Activated CD4-positive, alpha-beta T cell treated with anti-CD3 and anti-CD28 coated beads, Interleukin-10, Interleukin-2, amounts not matched to agents 100 ng/mL and 50 ng/mL, durations not matched to agents 16 hours and 8 hours (primary cell): ENCODE data around the gene TNNT3.
"Not testable (repeated sequence)": the region's sequence is repeated elsewhere in the genome, so short reads cannot be mapped to it uniquely, and the experiment has no call there.

Experiments
- DNase-seq: peaks from one replicate; pipeline ENCODE4 v3.0.0-alpha.2; 2020

The TNNT3 gene

DNA sequence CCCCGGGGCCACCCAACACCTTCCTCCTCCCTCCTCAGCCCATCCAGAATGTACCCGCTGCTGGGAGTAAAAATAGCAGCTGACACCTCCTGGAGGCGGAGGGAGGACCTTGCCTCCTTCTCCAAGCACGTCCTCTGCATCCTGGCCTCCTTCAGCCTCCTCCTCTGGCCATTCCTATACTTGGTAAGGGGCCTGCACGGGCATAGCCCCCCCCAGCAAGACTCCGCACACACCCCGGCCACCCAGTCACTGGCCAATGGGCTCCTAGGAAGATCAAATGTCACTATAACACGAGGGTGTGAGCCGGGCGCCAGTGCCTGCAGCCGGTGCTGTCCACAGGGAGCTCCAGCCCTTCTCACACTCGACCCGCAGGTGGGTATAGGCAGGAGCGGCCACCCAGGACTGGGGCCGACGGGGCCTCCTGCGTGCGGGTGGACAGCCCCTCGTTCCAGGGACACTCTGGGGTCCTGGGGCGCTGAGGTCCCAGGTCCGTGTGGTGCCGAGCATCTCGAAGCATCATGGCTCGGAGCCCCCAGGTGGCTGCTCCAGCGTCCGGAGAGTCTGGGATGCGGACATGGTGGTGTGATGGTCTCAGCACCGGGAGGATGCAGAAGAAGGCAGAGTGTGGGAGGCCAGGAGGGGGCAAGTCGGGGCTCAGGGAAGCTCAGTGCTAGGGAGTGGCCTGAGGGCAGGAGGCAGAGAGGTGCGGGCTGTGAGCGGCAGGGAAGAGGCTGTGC lies at the start of gene TNNT3:
Gene TNNT3, plus strand, starts transcription at position 313 of the 737 bp plus-strand sequence. CDS start 3,172 bp downstream, outside the sequence.
- DNase-seq = no peak

DNA sequence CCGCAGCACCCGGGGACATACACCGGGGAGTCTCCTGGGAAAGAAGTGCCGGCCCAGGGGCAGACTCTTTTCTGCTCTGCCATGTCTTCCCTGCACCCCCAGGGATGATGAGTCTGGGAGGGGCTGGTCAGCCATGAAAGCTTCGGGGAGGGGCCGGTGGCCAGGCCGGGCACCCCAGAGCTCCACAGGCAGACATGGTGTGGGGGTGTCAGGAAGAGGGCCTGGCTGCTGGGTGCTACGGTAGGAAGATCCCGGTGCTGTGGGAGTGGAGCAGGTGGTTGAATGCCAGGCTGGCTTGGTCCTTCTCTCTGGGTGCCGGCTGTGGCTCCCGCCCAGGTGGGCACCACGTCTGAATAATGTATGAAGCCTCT lies 49.2 kb upstream of the TNNT3 start:
- no peak for DNase-seq

DNA sequence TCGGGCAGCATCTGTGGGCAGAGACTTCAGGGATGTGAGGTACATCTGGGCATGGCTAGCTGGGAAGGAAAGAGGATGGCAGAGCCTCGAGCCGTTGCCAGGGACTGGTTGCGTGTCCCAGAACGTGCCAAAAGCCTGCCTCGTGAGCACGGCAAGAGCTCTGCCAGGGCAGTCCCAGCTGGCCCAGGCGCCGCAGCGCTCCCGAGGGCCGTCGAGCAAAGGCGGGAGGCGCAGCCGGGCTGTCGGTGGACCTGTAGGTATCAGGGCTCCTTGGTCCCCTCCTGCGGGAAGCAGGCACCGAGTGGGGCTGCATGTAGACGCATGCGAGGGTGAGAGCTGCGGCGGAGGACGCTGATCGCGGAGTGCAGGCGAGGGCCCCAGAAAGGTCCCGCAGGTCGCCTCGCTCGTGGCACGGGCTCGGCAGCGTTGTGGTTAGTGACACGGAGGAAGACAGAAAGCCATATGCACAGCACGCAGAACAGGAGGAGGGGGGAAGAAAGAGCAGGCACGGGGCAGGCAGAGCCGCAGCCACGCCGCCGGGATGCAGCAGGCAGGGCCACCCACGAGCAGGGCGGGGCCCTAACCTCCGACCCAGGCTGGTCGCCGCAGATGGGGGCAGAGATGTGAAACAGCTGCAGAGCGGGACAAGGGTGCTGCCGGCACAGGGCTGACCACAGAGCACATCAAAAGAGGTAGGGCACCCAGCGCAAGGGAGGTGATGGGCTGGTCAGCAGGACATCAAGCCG lies 48.6 kb upstream of the TNNT3 start:
- peak; percentile 32 for DNase-seq

- DNase-seq = no peak
Observed at GRCh38 chr11:1871531-1871930, 48.0 kb upstream of the TNNT3 start.

DNA sequence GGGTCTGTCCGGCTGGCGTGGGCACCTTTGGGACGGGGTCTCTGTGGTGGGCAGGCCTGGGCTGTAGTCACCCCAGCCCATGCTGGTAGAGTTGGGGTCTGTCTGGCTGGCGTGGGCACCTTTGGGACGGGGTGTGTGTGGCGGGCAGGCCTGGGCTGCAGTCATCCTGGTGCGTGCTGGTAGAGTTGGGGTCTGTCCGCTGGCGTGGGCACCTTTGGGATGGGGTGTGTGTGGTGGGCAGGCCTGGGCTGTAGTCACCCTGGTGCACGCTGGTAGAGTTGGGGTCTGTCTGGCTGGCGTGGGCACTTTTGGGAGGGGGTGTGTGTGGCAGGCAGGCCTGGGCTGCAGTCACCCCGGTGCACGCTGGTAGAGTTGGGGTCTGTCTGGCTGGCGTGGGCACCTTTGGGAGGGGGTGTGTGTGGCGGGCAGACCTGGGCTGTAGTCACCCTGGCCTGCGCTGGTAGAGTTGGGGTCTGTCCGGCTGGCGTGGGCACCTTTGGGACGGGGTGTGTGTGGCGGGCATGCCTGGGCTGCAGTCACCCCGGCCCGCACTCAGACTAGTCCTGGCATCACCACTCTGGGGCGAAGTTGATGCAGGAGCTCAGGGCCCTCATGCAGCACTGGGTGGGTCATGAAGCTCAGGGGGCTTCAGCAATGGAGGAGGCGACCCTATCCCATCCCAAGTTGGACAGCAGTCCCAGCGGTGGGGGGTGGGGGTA lies 47.1 kb upstream of the TNNT3 start:
- no peak for DNase-seq

GRCh38 chr11:1873048-1873812 lies 46.3 kb upstream of the TNNT3 start:
- DNase-seq = no peak

- DNase-seq = not testable (repeated sequence)
Observed at GRCh38 chr11:1873813-1874150, 45.7 kb upstream of the TNNT3 start.

- not testable (repeated sequence) for DNase-seq
Observed at GRCh38 chr11:1874441-1875092, 44.9 kb upstream of the TNNT3 start.

DNA sequence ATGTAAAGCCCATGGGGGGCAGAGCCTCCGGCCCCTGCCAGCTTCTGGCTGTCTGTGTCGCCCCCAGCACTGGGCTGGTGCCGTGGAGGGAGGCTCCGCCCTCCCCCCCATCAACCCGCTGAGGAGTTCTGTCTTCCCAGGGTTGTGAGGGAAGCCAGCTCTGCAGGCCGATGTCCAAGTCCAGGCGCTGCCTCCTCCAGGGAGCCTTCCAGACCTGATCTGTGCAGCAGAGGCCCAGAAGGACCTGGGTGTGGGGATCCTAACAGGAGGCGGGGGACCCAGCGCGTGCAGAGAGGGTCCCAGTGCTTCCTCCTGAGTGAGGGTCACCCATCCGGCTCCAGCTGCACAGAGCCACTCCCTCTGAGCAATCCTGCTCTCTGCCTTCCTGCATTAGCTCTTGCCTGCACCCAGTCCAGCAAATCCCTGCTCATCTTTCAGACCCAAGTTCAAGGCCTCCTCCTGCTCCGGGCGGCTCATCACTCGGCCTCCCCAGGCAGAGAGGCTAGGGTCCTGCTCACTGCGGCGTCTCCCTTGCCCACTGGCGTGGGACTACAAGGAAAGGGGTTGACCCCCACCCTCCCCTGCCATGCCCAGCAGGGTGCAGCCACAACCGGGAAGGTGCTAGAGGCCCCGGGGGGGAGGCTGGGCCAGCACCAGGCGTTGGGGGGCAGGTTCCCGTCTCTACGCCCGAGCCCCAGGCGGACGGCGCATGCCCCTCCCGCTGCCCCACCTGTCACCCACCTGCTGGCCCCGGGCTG lies 44.2 kb upstream of the TNNT3 start:
- DNase-seq = no peak

- DNase-seq = not testable (repeated sequence)
Observed at GRCh38 chr11:1875851-1876301, 43.6 kb upstream of the TNNT3 start.

DNA sequence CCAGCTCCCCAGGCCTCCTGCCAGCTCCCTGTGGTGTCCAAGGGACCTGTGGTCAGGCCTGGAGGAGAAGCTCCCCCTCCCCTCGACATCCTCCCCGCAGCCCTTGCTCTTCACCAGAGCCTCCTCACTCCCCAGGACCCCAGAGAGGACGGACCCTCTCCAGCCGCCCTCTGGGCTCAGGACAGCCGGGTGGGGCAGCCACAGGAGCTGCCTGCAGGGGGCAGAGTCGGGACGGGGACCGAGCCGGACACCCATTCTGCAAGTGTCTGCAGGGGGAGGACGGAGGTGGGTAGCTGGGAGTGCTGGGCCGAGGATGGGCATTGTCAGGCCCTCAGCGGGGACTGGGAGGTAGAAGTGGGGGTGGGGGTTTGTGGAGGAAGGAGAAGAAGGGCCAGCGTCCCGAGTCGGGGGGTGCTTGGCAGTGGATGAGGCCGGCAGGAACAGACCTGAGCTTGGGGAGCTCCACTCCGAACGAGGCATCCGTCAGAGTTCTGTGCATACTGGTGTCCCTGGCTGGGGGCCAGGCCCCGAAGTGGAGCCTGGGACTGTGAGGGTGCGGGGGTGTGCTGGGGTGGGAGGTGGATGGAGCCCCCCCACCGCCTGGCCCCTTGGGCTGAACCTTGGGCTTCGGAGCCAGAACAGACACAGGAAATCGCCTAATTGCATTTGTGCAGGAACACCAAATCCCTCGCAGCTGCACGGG lies 43.0 kb upstream of the TNNT3 start:
- no peak for DNase-seq

DNA sequence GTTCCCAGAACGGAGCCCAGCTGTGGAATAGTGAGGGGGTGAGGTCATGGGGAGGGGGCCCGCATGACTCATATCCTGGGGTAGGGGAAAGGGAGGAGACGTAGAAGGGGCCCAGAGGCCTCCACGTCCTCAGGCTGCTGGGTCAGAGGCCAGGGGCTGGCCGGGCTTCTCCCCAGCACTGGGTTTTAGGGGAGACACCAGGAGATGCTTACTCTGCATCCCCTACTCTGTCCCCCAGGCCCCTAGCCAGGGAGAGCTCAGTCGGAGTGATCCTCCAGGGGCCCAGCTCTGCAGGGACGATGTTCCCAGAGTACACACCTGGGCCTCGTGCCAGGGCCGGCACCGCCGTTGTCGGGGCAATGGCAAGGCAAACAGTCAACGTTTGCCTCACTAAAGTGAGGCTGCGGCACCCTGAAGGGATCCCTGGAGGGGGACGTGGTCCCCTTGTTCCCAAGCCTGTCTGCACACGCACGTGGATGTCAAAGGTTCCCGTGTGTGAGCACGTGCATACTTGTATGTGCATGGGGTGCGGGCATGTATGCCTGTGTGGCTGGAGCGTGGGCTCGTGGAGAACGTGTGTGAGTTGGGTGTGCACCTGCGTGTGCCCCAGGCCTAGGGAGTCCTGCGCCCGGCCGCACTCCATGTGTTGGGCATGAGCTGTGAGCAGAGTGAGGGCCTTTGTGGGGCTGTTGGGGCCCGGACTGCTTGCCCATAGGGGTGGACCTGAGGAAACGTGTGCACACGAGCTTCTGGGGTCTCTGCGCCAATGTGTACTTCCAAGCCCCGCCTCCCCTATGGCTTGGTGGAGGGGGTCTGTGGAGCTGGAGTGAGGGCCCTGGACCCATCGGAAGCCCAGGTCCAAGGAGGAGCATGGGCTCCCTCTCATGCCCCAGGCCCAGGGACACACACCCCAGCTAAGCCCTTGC lies 42.0 kb upstream of the TNNT3 start:
- DNase-seq = no peak

GRCh38 chr11:1878137-1879031 lies 41.1 kb upstream of the TNNT3 start:
- DNase-seq = no peak

- no peak for DNase-seq
Observed at GRCh38 chr11:1879342-1879940, 40.1 kb upstream of the TNNT3 start.

- no peak for DNase-seq
Observed at GRCh38 chr11:1879941-1880720, 39.4 kb upstream of the TNNT3 start.

DNA sequence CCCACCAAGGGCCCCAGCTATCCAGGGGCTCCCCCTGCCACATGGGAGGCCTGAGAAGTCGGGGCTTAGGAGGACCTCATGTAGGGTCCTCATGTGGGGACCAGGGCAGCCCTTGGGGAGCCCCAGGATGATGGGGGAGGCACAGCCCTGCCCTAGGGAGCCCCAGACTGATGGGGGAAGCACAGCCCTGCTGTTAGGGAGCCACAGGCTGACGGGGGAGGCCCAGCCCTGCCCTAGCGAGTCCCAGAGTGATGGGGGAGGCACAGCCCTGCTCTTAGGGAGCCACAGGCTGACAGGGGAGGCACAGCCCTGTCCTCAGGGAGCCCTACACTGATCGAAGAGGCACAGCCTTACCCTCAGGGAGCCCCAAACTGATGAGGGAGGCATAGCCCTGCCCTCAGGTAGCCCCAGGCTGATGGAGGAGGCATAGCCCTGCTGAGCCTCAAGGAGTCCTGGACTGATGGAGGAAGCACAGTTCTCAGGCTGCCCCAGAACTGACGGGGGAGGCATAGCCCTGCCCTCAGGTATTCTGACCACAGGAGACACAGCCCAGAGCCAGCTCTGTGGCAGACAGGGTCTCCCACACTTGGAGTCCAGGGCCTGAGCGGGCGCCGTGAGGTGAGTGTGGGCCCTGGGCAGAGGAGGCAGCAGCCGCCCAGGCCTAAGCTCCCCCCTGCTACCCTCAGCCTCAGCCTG lies 38.6 kb upstream of the TNNT3 start:
- no peak for DNase-seq
